DND-41 (cell line): ENCODE measurements around the gene GRK1.

Experiments
- ATAC-seq: fragments of 200-7000 bp; cut with Tn5 transposase; 3 replicates; pipeline ENCODE4 v1.9.1; 2021; ENCODE audit warnings: low read depth; ENCODE audit not compliant: insufficient read depth
- DNase-seq: peaks from one replicate; pipeline ENCODE4 v3.0.0-alpha.2; 2020
- H2AFZ ChIP-seq: 2 replicates; pipeline ENCODE4 v1.6.0; 2012; ENCODE audit warnings: low read depth, low read length
- H3K27ac ChIP-seq: 2 replicates; pipeline ENCODE4 v1.5.1; 2012; ENCODE audit warnings: low read length, inconsistent platforms
- H3K27me3 ChIP-seq: fragments of 200-600 bp; sonication (generic); 2 replicates; pipeline ENCODE4 v1.6.0; 2012; ENCODE audit warnings: low read length, mild to moderate bottlenecking, inconsistent platforms; ENCODE audit not compliant: insufficient read depth, poor library complexity
- H3K36me3 ChIP-seq: 2 replicates; pipeline ENCODE4 v1.5.1; 2012; ENCODE audit warnings: low read length, inconsistent platforms; ENCODE audit not compliant: insufficient read depth
- H3K4me1 ChIP-seq: 2 replicates; pipeline ENCODE4 v1.5.1; 2012; ENCODE audit warnings: mild to moderate bottlenecking, low read length; ENCODE audit not compliant: insufficient read depth
- H3K4me2 ChIP-seq: 2 replicates; pipeline ENCODE4 v1.6.0; 2012; ENCODE audit warnings: mild to moderate bottlenecking, moderate library complexity, low read length, inconsistent platforms; ENCODE audit not compliant: insufficient read depth
- H3K4me3 ChIP-seq, 2 experiments: fragments of 200-600 bp in 1 of 2; shearing (Covaris generic) in 1 of 2; 2 replicates each; pipeline ENCODE4 v1.5.1; 2012 to 2016; ENCODE audit warnings: inconsistent platforms in 2 of 2, low read length in 2 of 2, mild to moderate bottlenecking in 2 of 2, low read depth in 1 of 2, moderate library complexity in 1 of 2
- H3K79me2 ChIP-seq: 2 replicates; pipeline ENCODE4 v1.6.0; 2012; ENCODE audit warnings: low read length, inconsistent platforms; ENCODE audit not compliant: insufficient read depth
- H3K9ac ChIP-seq: 2 replicates; pipeline ENCODE4 v1.6.0; 2012; ENCODE audit warnings: low read depth, mild to moderate bottlenecking, inconsistent platforms, low read length, moderate library complexity
- H3K9me3 ChIP-seq: 2 replicates; pipeline ENCODE4 v1.5.1; 2012; ENCODE audit warnings: low read length, moderate library complexity, mild to moderate bottlenecking, inconsistent platforms; ENCODE audit not compliant: insufficient read depth, severe bottlenecking
- H4K20me1 ChIP-seq: 2 replicates; pipeline ENCODE4 v1.6.0; 2012; ENCODE audit warnings: low read length; ENCODE audit not compliant: insufficient read depth
- CTCF ChIP-seq: IDR thresholded peaks from 2 replicates; pipeline ENCODE4 v1.5.1; 2012; ENCODE audit warnings: borderline replicate concordance, low read length, moderate library complexity, mild to moderate bottlenecking; ENCODE audit not compliant: poor library complexity, severe bottlenecking; ENCODE audit errors: extremely low read depth
- EZH2 ChIP-seq: IDR thresholded peaks from 3 replicates; pipeline ENCODE4 v1.6.1; 2012; ENCODE audit warnings: borderline replicate concordance, low read depth, mild to moderate bottlenecking, moderate library complexity, low read length, inconsistent platforms; ENCODE audit not compliant: severe bottlenecking

GRK1 gene

GRCh38 chr13:113770441-113770840, 103.4 kb downstream of the GRK1 start:
- Histone ChIP-seq H3K4me3 (no peak overlapping the region), H3K4me1 (no peaks in the 10 kb centered on the region), H3K27ac (no peak overlapping the region), H3K36me3 (no peaks in the 10 kb centered on the region), H3K9ac (no peak overlapping the region), H4K20me1 (peaks cover 7% of the 10 kb centered on the region; the same call in 1 of the 2 replicates), H3K79me2 (no peaks in the 10 kb centered on the region), H3K9me3 (no peaks in the 10 kb centered on the region), H3K27me3 (peaks cover 3% of the 10 kb centered on the region), H3K4me2 (no peak overlapping the region), H2AFZ (no peak overlapping the region)
- no peak for TF ChIP-seq EZH2
- TF ChIP-seq CTCF = no peak
- DNase-seq = no peak
- no peak for ATAC-seq

- Histone ChIP-seq H3K27ac (no peak overlapping the region), H3K9me3 (no peaks in the 10 kb centered on the region), H3K4me3 (no peak overlapping the region), H3K9ac (no peak overlapping the region), H3K4me2 (no peak overlapping the region), H2AFZ (no peak overlapping the region), H3K79me2 (no peaks in the 10 kb centered on the region), H4K20me1 (peaks cover 7% of the 10 kb centered on the region; the same call in 1 of the 2 replicates), H3K4me1 (no peaks in the 10 kb centered on the region), H3K27me3 (peaks cover 3% of the 10 kb centered on the region), H3K36me3 (no peaks in the 10 kb centered on the region)
- TF ChIP-seq EZH2 = no peak
- no peak for TF ChIP-seq CTCF
- DNase-seq (no peak), ATAC-seq (no peak)
These were observed 103.9 kb downstream of the GRK1 start for GRCh38 chr13:113770937-113771336.

- no peaks in the 10 kb centered on the region for H3K4me1 ChIP-seq
- H3K9ac ChIP-seq = no peak overlapping the region
- no peaks in the 10 kb centered on the region for H3K9me3 ChIP-seq
- no peak overlapping the region for H3K4me3 ChIP-seq
- peaks cover 13% of the 10 kb centered on the region for H4K20me1 ChIP-seq
- H3K4me2 ChIP-seq = no peak overlapping the region
- DNase-seq (no peak), ATAC-seq (no peak)
- no peak overlapping the region for H2AFZ ChIP-seq
- H3K27ac ChIP-seq = no peak overlapping the region
- no peaks in the 10 kb centered on the region for H3K79me2 ChIP-seq
- H3K27me3 ChIP-seq = peaks cover 3% of the 10 kb centered on the region
- no peak for TF ChIP-seq CTCF
- no peak for TF ChIP-seq EZH2
- H3K36me3 ChIP-seq = no peaks in the 10 kb centered on the region
These were observed 104.8 kb downstream of the GRK1 start for GRCh38 chr13:113771709-113772331.
